A549 (cell line): ENCODE data around the gene TTYH3. TPM values are rescaled to one million over a fixed set of nuclear protein-coding genes. Genes with fewer than 3 reads are reported as not detected.

Experiments used
- ATAC-seq, 2 experiments: fragments of 200-7000 bp in 1 of 2; fragments of >200 bp in 1 of 2; cut with Nextera tagmentation in 1 of 2; cut with Tn5 transposase in 1 of 2; 3 replicates each; pipeline versions ENCODE4 v1.8.0 to v1.9.1; 2018 to 2020; ENCODE audit warnings: mild to moderate bottlenecking in 1 of 2, moderate library complexity in 1 of 2
- CTCF ChIA-PET: fragments of 300-600 bp; sonication (Branson Sonifier 250); formaldehyde crosslinking; extraction: SDS; loops from one replicate; lab custom pipeline; 2021; ENCODE audit warnings: antibody characterized with exemption, inconsistent platforms; lab: Yijun Ruan, JAX
- POLR2A ChIA-PET: fragments of 350-600 bp; formaldehyde crosslinking; extraction: SDS; loops from one replicate; lab custom pipeline; 2021; ENCODE audit warnings: antibody characterized with exemption, inconsistent platforms; lab: Yijun Ruan, JAX
- DNase-seq, 2 experiments: peaks; one replicate each; pipeline versions ENCODE4 v3.0.0 to v3.0.0-alpha.2; 2011 to 2016; ENCODE audit warnings: low read depth in 1 of 2, low spot score in 1 of 2
- FAIRE-seq: peaks from 2 replicates; lab custom pipeline; 2011; peaks lifted over from hg19 to GRCh38; lab: Jason Lieb, UNC
- H3K27ac ChIP-seq, 2 experiments: fragments of >200 bp; sonication (Bioruptor Twin); formaldehyde crosslinking; 3 replicates each; pipeline ENCODE4 v1.5.1; 2016 to 2017
- H3K4me1 ChIP-seq: fragments of >200 bp; sonication (Bioruptor Twin); formaldehyde crosslinking; 3 replicates; pipeline ENCODE4 v1.6.1; 2016
- H3K4me2 ChIP-seq: fragments of >200 bp; sonication (Bioruptor Twin); formaldehyde crosslinking; 3 replicates; pipeline ENCODE4 v1.6.1; 2016
- H3K4me3 ChIP-seq: fragments of >200 bp; sonication (Bioruptor Twin); formaldehyde crosslinking; 3 replicates; pipeline ENCODE4 v1.5.1; 2016
- H3K9me3 ChIP-seq: fragments of >200 bp; sonication (Bioruptor Twin); formaldehyde crosslinking; 3 replicates; pipeline ENCODE4 v1.6.1; 2016
- ATOH8 ChIP-seq: fragments of 250-450 bp; sonication (Bioruptor Pico); IDR thresholded peaks from 2 replicates; pipeline ENCODE4 v1.5.0; 2020; ENCODE audit warnings: low read depth, mild to moderate bottlenecking, moderate library complexity
- CBX2 ChIP-seq: fragments of 200-600 bp; sonication (generic); IDR thresholded peaks from 2 replicates; pipeline ENCODE4 v1.6.1; 2016; ENCODE audit warnings: low read depth, mild to moderate bottlenecking, borderline replicate concordance
- ELK1 ChIP-seq: fragments of 150-350 bp; IDR thresholded peaks from 2 replicates; pipeline ENCODE4 v1.6.1; 2014; ENCODE audit warnings: low read depth, mild to moderate bottlenecking, low read length
- FOSL2 ChIP-seq, 2 experiments: fragments of 450-650 bp in 1 of 2; fragments of >200 bp in 1 of 2; sonication (Bioruptor Twin) in 1 of 2; formaldehyde crosslinking; IDR thresholded peaks; 2 replicates each; pipeline versions ENCODE4 v1.5.0 to v1.6.1; 2016 to 2020; ENCODE audit warnings: mild to moderate bottlenecking in 1 of 2, moderate library complexity in 1 of 2
- GATA3 ChIP-seq: IDR thresholded peaks from 2 replicates; pipeline ENCODE4 v1.6.1; 2012; ENCODE audit warnings: borderline replicate concordance
- HOXB13 ChIP-seq: fragments of 250-450 bp; sonication (Bioruptor Pico); IDR thresholded peaks from 2 replicates; pipeline ENCODE4 v1.5.0; 2020; ENCODE audit warnings: low read depth, mild to moderate bottlenecking, moderate library complexity
- MAFK ChIP-seq: fragments of 450-650 bp; IDR thresholded peaks from 2 replicates; pipeline ENCODE4 v1.6.1; 2014; ENCODE audit not compliant: partially characterized antibody
- MAZ ChIP-seq: fragments of 150-350 bp; IDR thresholded peaks from 2 replicates; pipeline ENCODE4 v1.6.1; 2014; ENCODE audit warnings: antibody characterized with exemption, low read depth, low read length, borderline replicate concordance
- MYC ChIP-seq: IDR thresholded peaks from 2 replicates; pipeline ENCODE4 v1.6.1; 2012; ENCODE audit warnings: mild to moderate bottlenecking, inconsistent platforms, low read length, improper control_type of control experiment, borderline replicate concordance
- NR3C1 ChIP-seq: fragments of >200 bp; sonication (Bioruptor Twin); formaldehyde crosslinking; IDR thresholded peaks from 3 replicates; pipeline ENCODE4 v1.6.1; 2017
- PHF8 ChIP-seq: fragments of 200-600 bp; sonication (generic); IDR thresholded peaks from 2 replicates; pipeline ENCODE4 v1.6.1; 2016; ENCODE audit warnings: low read depth, mild to moderate bottlenecking, antibody characterized with exemption, moderate library complexity, borderline replicate concordance
- POLR2A ChIP-seq: IDR thresholded peaks from 2 replicates; pipeline ENCODE4 v1.6.1; 2012; ENCODE audit warnings: mild to moderate bottlenecking, low read length
- POLR2AphosphoS2 ChIP-seq: conservative IDR thresholded peaks from 2 replicates; pipeline ENCODE4 v1.6.1; 2012; ENCODE audit warnings: low read length, improper control_type of control experiment, inconsistent platforms
- REST ChIP-seq: fragments of 200-600 bp; sonication (generic); IDR thresholded peaks from 2 replicates; pipeline ENCODE4 v1.6.1; 2016; ENCODE audit warnings: antibody characterized with exemption, mild to moderate bottlenecking, moderate library complexity
- ZC3H11A ChIP-seq: fragments of 450-650 bp; IDR thresholded peaks from 2 replicates; pipeline ENCODE4 v1.6.1; 2014; ENCODE audit warnings: antibody characterized with exemption, mild to moderate bottlenecking
- ZSCAN20 ChIP-seq: fragments of 250-450 bp; sonication (Bioruptor Pico); IDR thresholded peaks from 2 replicates; pipeline ENCODE4 v1.8.0; 2022; ENCODE audit warnings: mild to moderate bottlenecking, moderate library complexity
- WGBS: methylation state at CpG from one replicate; pipeline ENCODE4 v1.1.6; 2017; ENCODE audit errors: missing lambda C conversion rate; 5-methylcytosine and 5-hydroxymethylcytosine counted together
- polyA plus RNA-seq, 4 experiments: library from polyadenylated mRNA; depleted of rRNA in 3 of 4; stranded (reverse); fragments of >200 nt; fragmentation: RNase III in 1 of 4; extraction: RNeasy Plus Mini Kit Qiagen cat#74134 plus additional on column Dnase treatment in 1 of 4; gene quantifications; 2 replicates in 3 of 4; 3 replicates in 1 of 4; pipeline ENCODE4 v1.2.3, GENCODE V29; 2011 to 2017
- TF ChIP-seq, protein P1 (sequence below): IDR thresholded peaks from 2 replicates; pipeline ENCODE4 v1.6.1; 2012; ENCODE audit warnings: low read depth, borderline replicate concordance
- TF ChIP-seq, protein P2 (sequence below): fragments of 450-650 bp; IDR thresholded peaks from 2 replicates; pipeline ENCODE4 v1.6.1; 2014; ENCODE audit warnings: antibody characterized with exemption
- TF ChIP-seq, protein P3 (sequence below): IDR thresholded peaks from 2 replicates; pipeline ENCODE4 v1.6.1; 2012
- TF ChIP-seq, protein P4 (sequence below): fragments of >200 bp; sonication (Bioruptor Twin); formaldehyde crosslinking; IDR thresholded peaks from 2 replicates; pipeline ENCODE4 v1.6.1; 2016

Gene TTYH3
- polyA plus RNA-seq, 2 of the 4 experiments (the other 2 are of a cell fraction) = 11.3 to 43.6 TPM

DNA sequence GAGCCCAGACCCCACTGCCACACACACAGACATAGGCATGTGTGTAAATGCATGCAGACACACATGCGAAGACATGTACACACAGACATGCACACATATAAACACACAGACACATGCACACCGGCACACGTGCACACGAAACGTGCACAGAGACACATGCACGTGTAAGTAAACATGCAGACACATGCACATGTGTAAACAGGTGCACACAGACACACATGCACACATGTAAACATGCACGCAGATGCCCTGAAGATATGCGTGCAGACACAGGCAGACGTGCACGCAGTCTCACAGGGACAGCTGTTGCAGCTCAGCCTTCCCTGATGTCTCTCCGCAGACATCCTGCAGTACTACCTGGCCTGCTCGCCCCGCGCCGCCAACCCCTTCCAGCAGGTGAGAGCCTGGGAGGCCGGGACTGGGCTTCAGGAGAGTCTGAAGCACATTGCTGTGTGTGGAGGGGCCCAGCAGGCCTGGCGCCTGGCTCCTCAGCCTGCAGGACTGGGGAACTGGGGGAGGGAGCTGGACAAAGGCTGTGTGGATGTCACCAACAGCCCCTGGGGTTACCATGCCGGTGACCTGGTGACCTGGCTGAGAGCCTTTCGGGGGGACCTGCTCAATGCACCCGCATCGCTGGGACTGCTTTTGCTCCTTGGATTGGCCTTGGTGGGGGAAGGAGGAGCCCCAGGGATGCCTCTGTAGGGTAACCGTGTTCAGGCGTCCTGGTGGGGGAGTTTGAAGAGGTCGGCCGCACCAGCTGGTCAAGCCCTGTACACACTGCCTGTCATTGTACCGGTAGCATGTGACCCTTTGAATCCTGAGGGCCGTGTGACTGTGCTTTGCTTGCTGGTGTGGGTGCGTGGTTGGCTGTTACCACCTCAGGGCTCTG lies 20.3 kb downstream of the TTYH3 start:
- H3K4me1 ChIP-seq = 0 out of 3 replicates have a peak, but pooled peaks cover 3% of the 10 kb centered on the region
- 91% methylated on average over 25 of the region's 28 CpGs for WGBS
- H3K27ac ChIP-seq = no peak overlapping the region
- no peak for TF ChIP-seq HOXB13
- no peak for TF ChIP-seq REST
- no peak for TF ChIP-seq POLR2AphosphoS2
- TF ChIP-seq ATOH8 (CRISPR knock-in tag) = no peak
- TF ChIP-seq, protein P1, sequence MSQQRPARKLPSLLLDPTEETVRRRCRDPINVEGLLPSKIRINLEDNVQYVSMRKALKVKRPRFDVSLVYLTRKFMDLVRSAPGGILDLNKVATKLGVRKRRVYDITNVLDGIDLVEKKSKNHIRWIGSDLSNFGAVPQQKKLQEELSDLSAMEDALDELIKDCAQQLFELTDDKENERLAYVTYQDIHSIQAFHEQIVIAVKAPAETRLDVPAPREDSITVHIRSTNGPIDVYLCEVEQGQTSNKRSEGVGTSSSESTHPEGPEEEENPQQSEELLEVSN = no peak
- TF ChIP-seq, protein P2, sequence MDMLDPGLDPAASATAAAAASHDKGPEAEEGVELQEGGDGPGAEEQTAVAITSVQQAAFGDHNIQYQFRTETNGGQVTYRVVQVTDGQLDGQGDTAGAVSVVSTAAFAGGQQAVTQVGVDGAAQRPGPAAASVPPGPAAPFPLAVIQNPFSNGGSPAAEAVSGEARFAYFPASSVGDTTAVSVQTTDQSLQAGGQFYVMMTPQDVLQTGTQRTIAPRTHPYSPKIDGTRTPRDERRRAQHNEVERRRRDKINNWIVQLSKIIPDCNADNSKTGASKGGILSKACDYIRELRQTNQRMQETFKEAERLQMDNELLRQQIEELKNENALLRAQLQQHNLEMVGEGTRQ = no peak
- CTCF ChIA-PET = interaction anchor here (1.2 to 5.5 kb wide), 3 partner anchors 14 to 201 kb away, joined by 3 to 28 read pairs (median 4); no protein-coding TSS in a partner anchor
- DNase-seq (no peak), ATAC-seq (no peak), FAIRE-seq (no peak)
- H3K4me2 ChIP-seq = no peak overlapping the region
- H3K4me3 ChIP-seq = no peak overlapping the region
- no peaks in the 10 kb centered on the region for H3K9me3 ChIP-seq
- POLR2A ChIA-PET = no interaction called here

DNA sequence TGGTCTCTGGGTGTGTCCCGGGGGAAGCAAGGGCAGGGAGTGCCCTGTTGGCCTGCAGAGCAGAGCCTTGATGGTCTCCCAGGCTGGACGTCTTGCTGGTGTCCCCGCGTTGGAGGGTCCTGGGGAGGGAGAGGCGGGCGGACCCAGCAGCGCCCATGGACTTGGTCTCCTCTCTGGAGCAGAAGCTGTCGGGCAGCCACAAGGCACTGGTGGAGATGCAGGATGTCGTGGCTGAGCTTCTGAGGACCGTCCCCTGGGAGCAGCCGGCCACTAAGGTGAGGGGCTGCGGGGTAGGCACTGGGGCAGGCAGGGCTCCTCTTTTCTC lies 20.9 kb downstream of the TTYH3 start:
- no peak overlapping the region for H3K4me3 ChIP-seq
- POLR2A ChIA-PET = no interaction called here
- no peak overlapping the region for H3K27ac ChIP-seq
- CTCF ChIA-PET = interaction anchor here (1.2 to 5.5 kb wide), 3 partner anchors 14 to 201 kb away, joined by 3 to 28 read pairs (median 4); no protein-coding TSS in a partner anchor
- TF ChIP-seq NR3C1 = no peak
- no peak for TF ChIP-seq PHF8
- TF ChIP-seq, protein P3, sequence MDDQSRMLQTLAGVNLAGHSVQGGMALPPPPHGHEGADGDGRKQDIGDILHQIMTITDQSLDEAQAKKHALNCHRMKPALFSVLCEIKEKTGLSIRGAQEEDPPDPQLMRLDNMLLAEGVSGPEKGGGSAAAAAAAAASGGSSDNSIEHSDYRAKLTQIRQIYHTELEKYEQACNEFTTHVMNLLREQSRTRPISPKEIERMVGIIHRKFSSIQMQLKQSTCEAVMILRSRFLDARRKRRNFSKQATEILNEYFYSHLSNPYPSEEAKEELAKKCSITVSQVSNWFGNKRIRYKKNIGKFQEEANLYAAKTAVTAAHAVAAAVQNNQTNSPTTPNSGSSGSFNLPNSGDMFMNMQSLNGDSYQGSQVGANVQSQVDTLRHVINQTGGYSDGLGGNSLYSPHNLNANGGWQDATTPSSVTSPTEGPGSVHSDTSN = no peak
- TF ChIP-seq MAFK = no peak
- no peak for TF ChIP-seq ZSCAN20
- no peak for TF ChIP-seq CBX2
- TF ChIP-seq ATOH8 (CRISPR knock-in tag) = no peak
- TF ChIP-seq, protein P4, sequence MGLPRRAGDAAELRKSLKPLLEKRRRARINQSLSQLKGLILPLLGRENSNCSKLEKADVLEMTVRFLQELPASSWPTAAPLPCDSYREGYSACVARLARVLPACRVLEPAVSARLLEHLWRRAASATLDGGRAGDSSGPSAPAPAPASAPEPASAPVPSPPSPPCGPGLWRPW = no peak
- no peak for TF ChIP-seq ELK1
- TF ChIP-seq MYC = no peak
- TF ChIP-seq FOSL2 (IDR thresholded peaks at IDR 0.05) = no peak
- TF ChIP-seq FOSL2 (CRISPR knock-in tag; IDR thresholded peaks at IDR 0.05) = no peak
- TF ChIP-seq MAZ = no peak
- no peak for TF ChIP-seq POLR2AphosphoS2
- no peak for TF ChIP-seq ZC3H11A
- no peak for TF ChIP-seq POLR2A
- TF ChIP-seq GATA3 = no peak
- 80% methylated on average over 1 of the region's 12 CpGs for WGBS
- ATAC-seq (no peak), DNase-seq (no peak), FAIRE-seq (no peak)
- no peaks in the 10 kb centered on the region for H3K4me1 ChIP-seq
- H3K4me2 ChIP-seq = no peak overlapping the region
- H3K9me3 ChIP-seq = no peaks in the 10 kb centered on the region
